HepG2 (cell line): ENCODE results near the gene PPP1R15B. TPM values are rescaled to one million over a fixed set of nuclear protein-coding genes. Genes with fewer than 3 reads are reported as not detected.

Experiments used
- ATAD3A ChIP-seq: sonication (generic); formaldehyde crosslinking; IDR thresholded peaks from 2 replicates; pipeline ENCODE4 v1.4.0; 2020; ENCODE audit warnings: missing genetic modification reagents
- BRCA1 ChIP-seq: sonication (generic); formaldehyde crosslinking; IDR thresholded peaks from 2 replicates; pipeline ENCODE4 v1.4.0; 2020; ENCODE audit warnings: missing genetic modification reagents
- CREB1 ChIP-seq, 2 experiments: fragments of 450-650 bp in 1 of 2; IDR thresholded peaks; 2 replicates each; pipeline ENCODE4 v1.6.1; 2016 to 2017; ENCODE audit warnings: control low read depth in 1 of 2, mild to moderate bottlenecking in 1 of 2, missing compliant biosample characterization in 1 of 2, missing genetic modification characterization in 1 of 2
- ESRRA ChIP-seq: sonication (generic); formaldehyde crosslinking; IDR thresholded peaks from 2 replicates; pipeline ENCODE4 v1.5.1; 2020; ENCODE audit warnings: mild to moderate bottlenecking, low read depth, missing genetic modification reagents
- HDAC1 ChIP-seq: sonication (generic); formaldehyde crosslinking; IDR thresholded peaks from 2 replicates; pipeline ENCODE4 v1.5.1; 2020; ENCODE audit warnings: mild to moderate bottlenecking, missing genetic modification reagents
- KLF12 ChIP-seq: sonication (generic); formaldehyde crosslinking; IDR thresholded peaks from 2 replicates; pipeline ENCODE4 v1.4.0; 2020; ENCODE audit warnings: missing genetic modification reagents, borderline replicate concordance
- POLR2G ChIP-seq: fragments of 200-400 bp; formaldehyde crosslinking; IDR thresholded peaks from 2 replicates; pipeline ENCODE4 v1.6.1; 2018; ENCODE audit warnings: mild to moderate bottlenecking, low read depth, low read length, moderate library complexity
- RFX1 ChIP-seq: fragments of 450-650 bp; IDR thresholded peaks from 2 replicates; pipeline ENCODE4 v1.6.1; 2017
- SALL2 ChIP-seq: sonication (generic); formaldehyde crosslinking; IDR thresholded peaks from 2 replicates; pipeline ENCODE4 v1.8.1; 2023; ENCODE audit warnings: mild to moderate bottlenecking, missing genetic modification reagents, inconsistent platforms
- ZBTB38 ChIP-seq: sonication (generic); formaldehyde crosslinking; IDR thresholded peaks from 2 replicates; pipeline ENCODE4 v1.5.1; 2020; ENCODE audit warnings: mild to moderate bottlenecking, missing genetic modification reagents
- ZNF326 ChIP-seq: sonication (generic); formaldehyde crosslinking; IDR thresholded peaks from 2 replicates; pipeline ENCODE4 v1.4.0; 2020; ENCODE audit warnings: missing genetic modification reagents, borderline replicate concordance
- ZNF354B ChIP-seq: sonication (generic); formaldehyde crosslinking; IDR thresholded peaks from 2 replicates; pipeline ENCODE4 v1.8.0; 2022; ENCODE audit warnings: mild to moderate bottlenecking, missing genetic modification reagents
- ZNF678 ChIP-seq: sonication (generic); formaldehyde crosslinking; IDR thresholded peaks from 2 replicates; pipeline ENCODE4 v1.4.0; 2020; ENCODE audit warnings: mild to moderate bottlenecking, missing genetic modification reagents
- ZNF7 ChIP-seq: IDR thresholded peaks from 2 replicates; pipeline ENCODE4 v1.6.1; 2016; ENCODE audit warnings: missing biosample characterization, missing genetic modification reagents
- ZNF816 ChIP-seq: sonication (generic); formaldehyde crosslinking; IDR thresholded peaks from 2 replicates; pipeline ENCODE4 v1.8.0; 2022; ENCODE audit warnings: missing genetic modification reagents, mild to moderate bottlenecking, borderline replicate concordance
- ZSCAN12 ChIP-seq: sonication (generic); formaldehyde crosslinking; IDR thresholded peaks from 2 replicates; pipeline ENCODE4 v1.9.0; 2021; ENCODE audit warnings: mild to moderate bottlenecking, missing genetic modification reagents
- polyA plus RNA-seq, 8 experiments: library from polyadenylated mRNA; depleted of rRNA in 3 of 8; stranded (reverse) in 7 of 8; unstranded in 1 of 8; fragments of >200 nt; fragmentation: Illumina TruSeq in 4 of 8; extraction: Trizol in 4 of 8; gene quantifications; 2 replicates each; pipeline versions ENCODE4 v1.2.1 to v1.2.3, GENCODE V29; 2011 to 2016; ENCODE audit warnings: low read depth in 4 of 8, missing spikeins in 1 of 8, mixed read lengths in 1 of 8; ENCODE audit not compliant: insufficient read depth in 1 of 8
- total RNA-seq, 5 experiments: library from RNA; depleted of rRNA; stranded (reverse); fragments of >200 nt; fragmentation: Illumina TruSeq; extraction: Trizol; gene quantifications; 2 replicates each; pipeline ENCODE4 v1.2.3, GENCODE V29; 2016; ENCODE audit warnings: low read depth in 1 of 5
- TF ChIP-seq, protein P1 (sequence below): sonication (generic); formaldehyde crosslinking; IDR thresholded peaks from 2 replicates; pipeline ENCODE4 v1.4.0; 2020; ENCODE audit warnings: missing genetic modification reagents, low read depth, mild to moderate bottlenecking, borderline replicate concordance
- TF ChIP-seq, protein P2 (sequence below): sonication (generic); formaldehyde crosslinking; IDR thresholded peaks from 2 replicates; pipeline ENCODE4 v1.5.0; 2020; ENCODE audit warnings: mild to moderate bottlenecking, missing genetic modification reagents, borderline replicate concordance
- TF ChIP-seq, protein P3 (sequence below): sonication (generic); formaldehyde crosslinking; IDR thresholded peaks from 2 replicates; pipeline ENCODE4 v1.4.0; 2020; ENCODE audit warnings: missing genetic modification reagents, borderline replicate concordance

Gene PPP1R15B
- total and polyA plus RNA-seq, 2 of the 13 experiments (the other 11 are each of a cell fraction or from before 2014, with no cell fraction given): 13.4 to 23.8 TPM

DNA sequence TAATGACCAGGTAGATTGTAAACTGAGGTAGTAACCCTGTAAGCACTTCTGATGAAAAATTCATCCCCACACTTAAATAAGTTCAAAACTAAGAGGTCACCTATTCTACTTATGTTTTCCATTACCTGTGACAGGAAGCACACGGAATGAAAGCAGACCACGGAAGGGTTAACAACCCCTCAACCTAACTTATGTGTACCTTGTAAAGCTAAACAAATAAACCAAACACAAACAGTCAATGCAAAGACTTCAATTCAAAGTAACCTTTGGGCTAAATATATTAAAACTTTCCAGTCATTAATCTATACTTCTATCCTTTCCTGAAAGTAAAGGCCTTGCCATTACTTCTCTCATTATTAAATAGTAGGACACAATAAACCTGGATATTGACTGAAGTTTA, 7.0 kb downstream of the PPP1R15B start (continued):
- TF ChIP-seq, protein P1, sequence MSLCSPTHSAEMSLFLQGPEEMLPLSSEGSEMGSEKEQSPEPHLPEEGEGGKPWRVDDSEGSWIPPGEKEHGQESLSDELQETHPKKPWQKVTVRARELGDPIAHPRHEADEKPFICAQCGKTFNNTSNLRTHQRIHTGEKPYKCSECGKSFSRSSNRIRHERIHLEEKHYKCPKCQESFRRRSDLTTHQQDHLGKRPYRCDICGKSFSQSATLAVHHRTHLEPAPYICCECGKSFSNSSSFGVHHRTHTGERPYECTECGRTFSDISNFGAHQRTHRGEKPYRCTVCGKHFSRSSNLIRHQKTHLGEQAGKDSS (CRISPR knock-in tag): no peak
- TF ChIP-seq RFX1 (no peak), ESRRA (CRISPR knock-in tag) (no peak), KLF12 (CRISPR knock-in tag) (no peak), ZNF816 (CRISPR knock-in tag) (no peak), POLR2G (no peak), ZSCAN12 (CRISPR knock-in tag) (no peak), ATAD3A (CRISPR knock-in tag) (no peak), ZBTB38 (no peak), CREB1 (IDR thresholded peaks at IDR 0.05) (no peak), CREB1 (CRISPR knock-in tag; IDR thresholded peaks at IDR 0.05) (0 out of 2 replicates have a peak, but pooled peaks have one; percentile 23), ZNF354B (CRISPR knock-in tag) (no peak), ZNF7 (CRISPR knock-in tag) (no peak), ZNF326 (no peak), ZNF678 (CRISPR knock-in tag) (no peak), HDAC1 (no peak), SALL2 (no peak), BRCA1 (CRISPR knock-in tag) (no peak)
- TF ChIP-seq, protein P2, sequence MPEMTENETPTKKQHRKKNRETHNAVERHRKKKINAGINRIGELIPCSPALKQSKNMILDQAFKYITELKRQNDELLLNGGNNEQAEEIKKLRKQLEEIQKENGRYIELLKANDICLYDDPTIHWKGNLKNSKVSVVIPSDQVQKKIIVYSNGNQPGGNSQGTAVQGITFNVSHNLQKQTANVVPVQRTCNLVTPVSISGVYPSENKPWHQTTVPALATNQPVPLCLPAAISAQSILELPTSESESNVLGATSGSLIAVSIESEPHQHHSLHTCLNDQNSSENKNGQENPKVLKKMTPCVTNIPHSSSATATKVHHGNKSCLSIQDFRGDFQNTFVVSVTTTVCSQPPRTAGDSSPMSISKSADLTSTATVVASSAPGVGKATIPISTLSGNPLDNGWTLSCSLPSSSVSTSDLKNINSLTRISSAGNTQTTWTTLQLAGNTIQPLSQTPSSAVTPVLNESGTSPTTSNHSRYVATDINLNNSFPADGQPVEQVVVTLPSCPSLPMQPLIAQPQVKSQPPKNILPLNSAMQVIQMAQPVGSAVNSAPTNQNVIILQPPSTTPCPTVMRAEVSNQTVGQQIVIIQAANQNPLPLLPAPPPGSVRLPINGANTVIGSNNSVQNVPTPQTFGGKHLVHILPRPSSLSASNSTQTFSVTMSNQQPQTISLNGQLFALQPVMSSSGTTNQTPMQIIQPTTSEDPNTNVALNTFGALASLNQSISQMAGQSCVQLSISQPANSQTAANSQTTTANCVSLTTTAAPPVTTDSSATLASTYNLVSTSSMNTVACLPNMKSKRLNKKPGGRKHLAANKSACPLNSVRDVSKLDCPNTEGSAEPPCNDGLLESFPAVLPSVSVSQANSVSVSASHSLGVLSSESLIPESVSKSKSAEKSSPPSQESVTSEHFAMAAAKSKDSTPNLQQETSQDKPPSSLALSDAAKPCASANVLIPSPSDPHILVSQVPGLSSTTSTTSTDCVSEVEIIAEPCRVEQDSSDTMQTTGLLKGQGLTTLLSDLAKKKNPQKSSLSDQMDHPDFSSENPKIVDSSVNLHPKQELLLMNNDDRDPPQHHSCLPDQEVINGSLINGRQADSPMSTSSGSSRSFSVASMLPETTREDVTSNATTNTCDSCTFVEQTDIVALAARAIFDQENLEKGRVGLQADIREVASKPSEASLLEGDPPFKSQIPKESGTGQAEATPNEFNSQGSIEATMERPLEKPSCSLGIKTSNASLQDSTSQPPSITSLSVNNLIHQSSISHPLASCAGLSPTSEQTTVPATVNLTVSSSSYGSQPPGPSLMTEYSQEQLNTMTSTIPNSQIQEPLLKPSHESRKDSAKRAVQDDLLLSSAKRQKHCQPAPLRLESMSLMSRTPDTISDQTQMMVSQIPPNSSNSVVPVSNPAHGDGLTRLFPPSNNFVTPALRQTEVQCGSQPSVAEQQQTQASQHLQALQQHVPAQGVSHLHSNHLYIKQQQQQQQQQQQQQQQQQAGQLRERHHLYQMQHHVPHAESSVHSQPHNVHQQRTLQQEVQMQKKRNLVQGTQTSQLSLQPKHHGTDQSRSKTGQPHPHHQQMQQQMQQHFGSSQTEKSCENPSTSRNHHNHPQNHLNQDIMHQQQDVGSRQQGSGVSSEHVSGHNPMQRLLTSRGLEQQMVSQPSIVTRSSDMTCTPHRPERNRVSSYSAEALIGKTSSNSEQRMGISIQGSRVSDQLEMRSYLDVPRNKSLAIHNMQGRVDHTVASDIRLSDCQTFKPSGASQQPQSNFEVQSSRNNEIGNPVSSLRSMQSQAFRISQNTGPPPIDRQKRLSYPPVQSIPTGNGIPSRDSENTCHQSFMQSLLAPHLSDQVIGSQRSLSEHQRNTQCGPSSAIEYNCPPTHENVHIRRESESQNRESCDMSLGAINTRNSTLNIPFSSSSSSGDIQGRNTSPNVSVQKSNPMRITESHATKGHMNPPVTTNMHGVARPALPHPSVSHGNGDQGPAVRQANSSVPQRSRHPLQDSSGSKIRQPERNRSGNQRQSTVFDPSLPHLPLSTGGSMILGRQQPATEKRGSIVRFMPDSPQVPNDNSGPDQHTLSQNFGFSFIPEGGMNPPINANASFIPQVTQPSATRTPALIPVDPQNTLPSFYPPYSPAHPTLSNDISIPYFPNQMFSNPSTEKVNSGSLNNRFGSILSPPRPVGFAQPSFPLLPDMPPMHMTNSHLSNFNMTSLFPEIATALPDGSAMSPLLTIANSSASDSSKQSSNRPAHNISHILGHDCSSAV: no peak
- TF ChIP-seq, protein P3, sequence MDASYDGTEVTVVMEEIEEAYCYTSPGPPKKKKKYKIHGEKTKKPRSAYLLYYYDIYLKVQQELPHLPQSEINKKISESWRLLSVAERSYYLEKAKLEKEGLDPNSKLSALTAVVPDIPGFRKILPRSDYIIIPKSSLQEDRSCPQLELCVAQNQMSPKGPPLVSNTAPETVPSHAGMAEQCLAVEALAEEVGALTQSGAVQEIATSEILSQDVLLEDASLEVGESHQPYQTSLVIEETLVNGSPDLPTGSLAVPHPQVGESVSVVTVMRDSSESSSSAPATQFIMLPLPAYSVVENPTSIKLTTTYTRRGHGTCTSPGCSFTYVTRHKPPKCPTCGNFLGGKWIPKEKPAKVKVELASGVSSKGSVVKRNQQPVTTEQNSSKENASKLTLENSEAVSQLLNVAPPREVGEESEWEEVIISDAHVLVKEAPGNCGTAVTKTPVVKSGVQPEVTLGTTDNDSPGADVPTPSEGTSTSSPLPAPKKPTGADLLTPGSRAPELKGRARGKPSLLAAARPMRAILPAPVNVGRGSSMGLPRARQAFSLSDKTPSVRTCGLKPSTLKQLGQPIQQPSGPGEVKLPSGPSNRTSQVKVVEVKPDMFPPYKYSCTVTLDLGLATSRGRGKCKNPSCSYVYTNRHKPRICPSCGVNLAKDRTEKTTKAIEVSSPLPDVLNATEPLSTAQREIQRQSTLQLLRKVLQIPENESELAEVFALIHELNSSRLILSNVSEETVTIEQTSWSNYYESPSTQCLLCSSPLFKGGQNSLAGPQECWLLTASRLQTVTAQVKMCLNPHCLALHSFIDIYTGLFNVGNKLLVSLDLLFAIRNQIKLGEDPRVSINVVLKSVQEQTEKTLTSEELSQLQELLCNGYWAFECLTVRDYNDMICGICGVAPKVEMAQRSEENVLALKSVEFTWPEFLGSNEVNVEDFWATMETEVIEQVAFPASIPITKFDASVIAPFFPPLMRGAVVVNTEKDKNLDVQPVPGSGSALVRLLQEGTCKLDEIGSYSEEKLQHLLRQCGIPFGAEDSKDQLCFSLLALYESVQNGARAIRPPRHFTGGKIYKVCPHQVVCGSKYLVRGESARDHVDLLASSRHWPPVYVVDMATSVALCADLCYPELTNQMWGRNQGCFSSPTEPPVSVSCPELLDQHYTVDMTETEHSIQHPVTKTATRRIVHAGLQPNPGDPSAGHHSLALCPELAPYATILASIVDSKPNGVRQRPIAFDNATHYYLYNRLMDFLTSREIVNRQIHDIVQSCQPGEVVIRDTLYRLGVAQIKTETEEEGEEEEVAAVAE (CRISPR knock-in tag): no peak
